HL-60 (cell line): ENCODE results near the gene RBM45.

Source experiments
- DNase-seq, 2 experiments: peaks; one replicate each; pipeline ENCODE4 v3.0.0-alpha.2; 2010 to 2020; ENCODE audit warnings: low read depth in 1 of 2, low spot score in 1 of 2
- H3K27ac ChIP-seq: fragments of 250-450 bp; sonication (Bioruptor Pico); replicated peaks from 2 replicates; pipeline ENCODE4 v1.5.1; 2020; ENCODE audit warnings: mild to moderate bottlenecking, moderate library complexity
- H3K27me3 ChIP-seq: fragments of 250-450 bp; sonication (Bioruptor Pico); 2 replicates; pipeline ENCODE4 v1.5.1; 2021; ENCODE audit warnings: mild to moderate bottlenecking, moderate library complexity; ENCODE audit not compliant: insufficient read depth, poor library complexity, severe bottlenecking
- H3K4me3 ChIP-seq: replicated peaks from 2 replicates; pipeline ENCODE4 v1.5.1; 2011; ENCODE audit warnings: mild to moderate bottlenecking, control low read depth, low read length; ENCODE audit not compliant: insufficient read depth
- CTCF ChIP-seq: IDR thresholded peaks from one replicate; pipeline ENCODE4 v1.5.1; 2011; ENCODE audit warnings: low read length, control low read depth, inconsistent platforms; ENCODE audit not compliant: insufficient read depth
- GABPA ChIP-seq: IDR thresholded peaks from 2 replicates; pipeline ENCODE4 v1.6.1; 2012; ENCODE audit warnings: low read depth
- POLR2AphosphoS5 ChIP-seq: IDR thresholded peaks from 2 replicates; pipeline ENCODE4 v1.6.1; 2012; ENCODE audit warnings: low read depth
- SPI1 ChIP-seq: IDR thresholded peaks from 2 replicates; pipeline ENCODE4 v1.6.1; 2012; ENCODE audit warnings: low read depth, mild to moderate bottlenecking, borderline replicate concordance
- TF ChIP-seq, protein P1 (sequence below): IDR thresholded peaks from 2 replicates; pipeline ENCODE4 v1.6.1; 2012; ENCODE audit warnings: low read depth; ENCODE audit not compliant: insufficient replicate concordance

Gene RBM45

GRCh38 chr2:178136321-178137025, 24.2 kb downstream of the RBM45 start:
- Histone ChIP-seq H3K27ac (no peak overlapping the region), H3K4me3 (no peak overlapping the region), H3K27me3 (no peaks in the 10 kb centered on the region)
- TF ChIP-seq POLR2AphosphoS5 (no peak), CTCF (no peak), SPI1 (no peak), GABPA (no peak)
- TF ChIP-seq, protein P1, sequence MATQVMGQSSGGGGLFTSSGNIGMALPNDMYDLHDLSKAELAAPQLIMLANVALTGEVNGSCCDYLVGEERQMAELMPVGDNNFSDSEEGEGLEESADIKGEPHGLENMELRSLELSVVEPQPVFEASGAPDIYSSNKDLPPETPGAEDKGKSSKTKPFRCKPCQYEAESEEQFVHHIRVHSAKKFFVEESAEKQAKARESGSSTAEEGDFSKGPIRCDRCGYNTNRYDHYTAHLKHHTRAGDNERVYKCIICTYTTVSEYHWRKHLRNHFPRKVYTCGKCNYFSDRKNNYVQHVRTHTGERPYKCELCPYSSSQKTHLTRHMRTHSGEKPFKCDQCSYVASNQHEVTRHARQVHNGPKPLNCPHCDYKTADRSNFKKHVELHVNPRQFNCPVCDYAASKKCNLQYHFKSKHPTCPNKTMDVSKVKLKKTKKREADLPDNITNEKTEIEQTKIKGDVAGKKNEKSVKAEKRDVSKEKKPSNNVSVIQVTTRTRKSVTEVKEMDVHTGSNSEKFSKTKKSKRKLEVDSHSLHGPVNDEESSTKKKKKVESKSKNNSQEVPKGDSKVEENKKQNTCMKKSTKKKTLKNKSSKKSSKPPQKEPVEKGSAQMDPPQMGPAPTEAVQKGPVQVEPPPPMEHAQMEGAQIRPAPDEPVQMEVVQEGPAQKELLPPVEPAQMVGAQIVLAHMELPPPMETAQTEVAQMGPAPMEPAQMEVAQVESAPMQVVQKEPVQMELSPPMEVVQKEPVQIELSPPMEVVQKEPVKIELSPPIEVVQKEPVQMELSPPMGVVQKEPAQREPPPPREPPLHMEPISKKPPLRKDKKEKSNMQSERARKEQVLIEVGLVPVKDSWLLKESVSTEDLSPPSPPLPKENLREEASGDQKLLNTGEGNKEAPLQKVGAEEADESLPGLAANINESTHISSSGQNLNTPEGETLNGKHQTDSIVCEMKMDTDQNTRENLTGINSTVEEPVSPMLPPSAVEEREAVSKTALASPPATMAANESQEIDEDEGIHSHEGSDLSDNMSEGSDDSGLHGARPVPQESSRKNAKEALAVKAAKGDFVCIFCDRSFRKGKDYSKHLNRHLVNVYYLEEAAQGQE, result no peak
- DNase-seq, result no peak

- no peak for TF ChIP-seq CTCF
- TF ChIP-seq, protein P1, result no peak
- no peak for TF ChIP-seq POLR2AphosphoS5
- TF ChIP-seq GABPA, result no peak
- no peak for TF ChIP-seq SPI1
- H3K4me3 ChIP-seq, result no peak overlapping the region
- DNase-seq, result no peak
These were observed 30.2 kb downstream of the RBM45 start for GRCh38 chr2:178142274-178143065.

GRCh38 chr2:178143481-178143880, 31.2 kb downstream of the RBM45 start:
- no peak overlapping the region for H3K27ac ChIP-seq
- no peak for TF ChIP-seq POLR2AphosphoS5
- TF ChIP-seq SPI1, result no peak
- TF ChIP-seq, protein P1, result no peak

More at GRCh38 chr2:178142274-178143065, 30.2 kb downstream of the RBM45 start:
- peaks cover 3% of the 10 kb centered on the region for H3K27me3 ChIP-seq
- H3K27ac ChIP-seq, result no peak overlapping the region

More at GRCh38 chr2:178143481-178143880, 31.2 kb downstream of the RBM45 start:
- Histone ChIP-seq H3K27me3 (peaks cover 3% of the 10 kb centered on the region), H3K4me3 (no peak overlapping the region)
- DNase-seq, result no peak
